Activated gamma-delta T cell (primary cell): Measurements from ENCODE around the gene LIPE.
"Not testable (repeated sequence)": the region's sequence is repeated elsewhere in the genome, so short reads cannot be mapped to it uniquely, and the experiment has no call there.

ENCODE experiments used
- DNase-seq: peaks from one replicate; lab custom pipeline; 2025; lab: John Stamatoyannopoulos, UW
- total RNA-seq, 2 donors: gene quantifications; one replicate each; lab custom pipeline; 2026; lab: John Stamatoyannopoulos, UW

The LIPE gene, protein sequence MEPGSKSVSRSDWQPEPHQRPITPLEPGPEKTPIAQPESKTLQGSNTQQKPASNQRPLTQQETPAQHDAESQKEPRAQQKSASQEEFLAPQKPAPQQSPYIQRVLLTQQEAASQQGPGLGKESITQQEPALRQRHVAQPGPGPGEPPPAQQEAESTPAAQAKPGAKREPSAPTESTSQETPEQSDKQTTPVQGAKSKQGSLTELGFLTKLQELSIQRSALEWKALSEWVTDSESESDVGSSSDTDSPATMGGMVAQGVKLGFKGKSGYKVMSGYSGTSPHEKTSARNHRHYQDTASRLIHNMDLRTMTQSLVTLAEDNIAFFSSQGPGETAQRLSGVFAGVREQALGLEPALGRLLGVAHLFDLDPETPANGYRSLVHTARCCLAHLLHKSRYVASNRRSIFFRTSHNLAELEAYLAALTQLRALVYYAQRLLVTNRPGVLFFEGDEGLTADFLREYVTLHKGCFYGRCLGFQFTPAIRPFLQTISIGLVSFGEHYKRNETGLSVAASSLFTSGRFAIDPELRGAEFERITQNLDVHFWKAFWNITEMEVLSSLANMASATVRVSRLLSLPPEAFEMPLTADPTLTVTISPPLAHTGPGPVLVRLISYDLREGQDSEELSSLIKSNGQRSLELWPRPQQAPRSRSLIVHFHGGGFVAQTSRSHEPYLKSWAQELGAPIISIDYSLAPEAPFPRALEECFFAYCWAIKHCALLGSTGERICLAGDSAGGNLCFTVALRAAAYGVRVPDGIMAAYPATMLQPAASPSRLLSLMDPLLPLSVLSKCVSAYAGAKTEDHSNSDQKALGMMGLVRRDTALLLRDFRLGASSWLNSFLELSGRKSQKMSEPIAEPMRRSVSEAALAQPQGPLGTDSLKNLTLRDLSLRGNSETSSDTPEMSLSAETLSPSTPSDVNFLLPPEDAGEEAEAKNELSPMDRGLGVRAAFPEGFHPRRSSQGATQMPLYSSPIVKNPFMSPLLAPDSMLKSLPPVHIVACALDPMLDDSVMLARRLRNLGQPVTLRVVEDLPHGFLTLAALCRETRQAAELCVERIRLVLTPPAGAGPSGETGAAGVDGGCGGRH
- total RNA-seq: 6.0 to 11.6 reads per million in 2 donors

DNA sequence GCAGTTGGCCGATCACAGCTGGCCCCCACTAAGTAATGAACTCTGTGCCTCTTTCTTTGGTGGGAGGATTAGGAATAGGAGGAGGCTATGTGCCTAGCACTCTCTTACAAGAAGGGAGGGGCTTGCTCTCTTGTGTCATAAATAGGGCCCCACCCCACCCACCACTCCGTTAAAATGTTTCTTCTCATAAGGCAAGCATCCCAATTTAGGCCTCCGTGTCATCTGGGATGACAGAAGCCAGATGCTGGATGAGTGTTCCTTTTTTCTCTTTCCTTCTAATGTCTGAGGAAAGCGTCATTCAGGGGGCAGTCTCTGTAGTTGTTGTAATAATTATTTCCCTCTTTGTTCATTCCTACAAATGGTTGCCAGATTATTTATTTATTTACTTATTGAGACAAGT, at the start of gene LIPE:
Gene LIPE (minus strand): TSS at position 76 of the 400 bp plus-strand sequence. CDS start 239 bp downstream, outside the sequence.
- no peak for DNase-seq

DNA sequence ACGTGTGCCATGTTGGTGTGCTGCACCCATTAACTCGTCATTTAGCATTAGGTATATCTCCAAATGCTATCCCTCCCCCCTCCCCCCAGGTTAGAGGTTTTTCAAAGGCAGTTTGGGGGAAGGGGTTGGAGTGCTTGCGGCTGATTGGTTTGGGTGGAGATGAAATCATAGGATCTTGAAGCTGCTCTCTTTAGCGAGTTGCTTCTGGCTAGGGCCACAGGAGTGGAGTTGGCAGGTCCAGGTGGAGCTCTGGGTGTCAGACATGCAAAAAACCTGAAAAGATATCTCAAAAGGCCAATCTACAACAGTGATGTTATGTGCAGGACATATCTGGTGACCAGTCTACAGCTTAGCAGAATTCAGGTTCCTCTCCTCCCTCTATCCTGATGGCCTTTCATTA, 48.2 kb upstream of the LIPE start:
- DNase-seq: no peak

DNA sequence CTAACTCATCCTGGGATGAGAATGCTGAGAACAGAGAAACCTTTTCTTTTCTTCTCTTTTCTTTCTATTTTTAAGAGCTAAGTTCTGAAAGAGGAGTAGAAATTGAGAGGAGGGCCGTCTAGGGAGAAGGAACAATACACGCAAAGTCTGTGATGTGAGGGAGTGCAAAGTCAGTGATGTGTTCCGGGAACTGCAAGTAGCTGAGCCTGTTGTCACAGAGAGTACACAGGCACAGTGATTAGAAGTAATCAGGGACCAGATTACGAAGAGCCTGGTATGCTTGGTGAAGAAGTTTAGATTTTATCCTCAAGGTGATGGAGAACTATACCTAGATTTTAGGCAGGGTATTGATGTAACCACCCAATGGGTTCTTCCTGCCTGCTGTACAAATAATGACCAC, 47.6 kb upstream of the LIPE start:
- no peak for DNase-seq

DNA sequence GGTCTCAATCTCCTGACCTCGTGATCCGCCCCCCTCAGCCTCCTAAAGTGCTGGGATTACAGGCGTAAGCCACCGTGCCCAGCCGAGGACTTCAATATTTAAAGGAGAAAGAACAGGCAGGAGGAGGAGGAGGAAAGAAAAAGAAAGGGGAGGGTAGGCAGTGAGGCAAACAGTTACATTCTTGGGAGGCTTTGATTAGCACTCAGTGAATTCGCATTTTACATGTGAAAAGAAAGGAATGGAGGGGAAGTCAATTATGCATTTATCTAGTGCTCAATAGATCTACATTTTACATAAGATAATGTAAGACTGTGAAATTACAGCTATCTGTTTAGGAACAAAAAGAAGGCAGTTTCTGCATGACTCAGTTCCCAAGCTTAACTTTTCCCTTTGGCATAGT, 46.5 kb upstream of the LIPE start:
- DNase-seq: no peak

DNA sequence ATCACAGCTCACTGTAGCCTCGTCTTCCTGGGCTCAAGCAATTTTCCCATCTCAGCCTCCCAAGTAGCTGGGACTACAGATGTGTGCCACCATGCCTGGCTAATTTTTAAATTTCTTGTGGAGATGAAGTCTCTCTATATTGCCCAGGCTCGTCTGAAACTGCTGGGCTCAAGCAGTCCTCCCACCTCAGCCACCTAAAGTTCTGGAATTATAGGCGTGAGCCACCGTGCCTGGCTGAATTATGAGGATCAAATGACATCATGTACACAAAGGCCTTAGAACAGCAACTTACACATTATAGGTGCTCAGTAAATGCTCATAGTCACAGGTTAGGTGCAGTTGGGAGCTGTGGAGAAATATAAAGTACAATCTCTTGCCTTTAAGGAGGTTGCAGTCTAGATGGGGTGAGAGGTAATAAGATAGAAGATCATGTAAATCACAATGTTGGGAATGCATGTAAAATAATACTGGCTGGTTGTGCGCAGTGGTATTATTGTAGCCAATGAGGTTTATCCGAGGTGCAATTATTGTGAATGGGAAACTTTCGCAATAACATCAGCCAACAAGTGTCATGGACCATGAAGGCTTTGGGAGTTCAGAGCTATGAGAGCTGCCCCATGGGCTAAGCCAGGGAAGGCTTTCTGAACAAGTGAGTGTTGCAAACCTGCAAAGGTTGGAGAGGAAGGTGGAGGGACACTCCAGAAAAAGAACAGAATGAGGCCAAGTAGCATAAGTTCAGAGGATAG, 45.4 kb upstream of the LIPE start:
- DNase-seq: no peak

DNA sequence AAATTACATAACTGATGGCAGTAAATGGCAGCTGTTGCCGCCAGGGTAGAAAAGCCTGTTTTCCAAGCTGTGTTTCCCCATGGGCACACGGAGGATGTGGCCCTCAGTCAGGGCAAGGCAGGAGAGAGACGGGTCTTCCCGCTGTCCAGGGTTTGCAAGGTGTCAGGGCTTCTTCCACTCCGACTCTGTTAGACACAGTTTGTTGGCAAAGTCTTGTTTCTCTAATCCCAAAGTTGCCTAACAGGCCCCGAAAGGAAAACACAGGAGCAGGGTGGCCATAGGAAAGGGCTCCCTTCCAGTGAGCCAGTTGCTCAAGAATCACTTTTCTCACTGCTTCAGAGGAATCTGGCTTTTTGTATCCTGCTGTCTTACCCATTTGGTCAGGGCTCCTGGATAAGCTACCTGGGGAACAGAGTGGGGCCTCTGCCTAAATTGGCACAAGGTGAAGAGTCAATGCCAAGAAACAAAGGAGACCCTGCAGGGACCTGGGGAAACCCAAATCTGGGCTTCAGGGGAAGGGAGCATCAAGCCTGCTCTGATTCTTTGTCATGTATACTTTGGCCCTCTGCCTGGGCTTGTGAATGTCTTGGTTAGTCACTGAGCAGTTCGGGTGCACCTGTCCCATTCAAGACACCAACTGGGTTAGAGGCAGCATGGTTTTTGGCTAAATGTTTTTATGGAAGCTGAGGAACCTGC, 44.5 kb upstream of the LIPE start:
- no peak for DNase-seq

DNA sequence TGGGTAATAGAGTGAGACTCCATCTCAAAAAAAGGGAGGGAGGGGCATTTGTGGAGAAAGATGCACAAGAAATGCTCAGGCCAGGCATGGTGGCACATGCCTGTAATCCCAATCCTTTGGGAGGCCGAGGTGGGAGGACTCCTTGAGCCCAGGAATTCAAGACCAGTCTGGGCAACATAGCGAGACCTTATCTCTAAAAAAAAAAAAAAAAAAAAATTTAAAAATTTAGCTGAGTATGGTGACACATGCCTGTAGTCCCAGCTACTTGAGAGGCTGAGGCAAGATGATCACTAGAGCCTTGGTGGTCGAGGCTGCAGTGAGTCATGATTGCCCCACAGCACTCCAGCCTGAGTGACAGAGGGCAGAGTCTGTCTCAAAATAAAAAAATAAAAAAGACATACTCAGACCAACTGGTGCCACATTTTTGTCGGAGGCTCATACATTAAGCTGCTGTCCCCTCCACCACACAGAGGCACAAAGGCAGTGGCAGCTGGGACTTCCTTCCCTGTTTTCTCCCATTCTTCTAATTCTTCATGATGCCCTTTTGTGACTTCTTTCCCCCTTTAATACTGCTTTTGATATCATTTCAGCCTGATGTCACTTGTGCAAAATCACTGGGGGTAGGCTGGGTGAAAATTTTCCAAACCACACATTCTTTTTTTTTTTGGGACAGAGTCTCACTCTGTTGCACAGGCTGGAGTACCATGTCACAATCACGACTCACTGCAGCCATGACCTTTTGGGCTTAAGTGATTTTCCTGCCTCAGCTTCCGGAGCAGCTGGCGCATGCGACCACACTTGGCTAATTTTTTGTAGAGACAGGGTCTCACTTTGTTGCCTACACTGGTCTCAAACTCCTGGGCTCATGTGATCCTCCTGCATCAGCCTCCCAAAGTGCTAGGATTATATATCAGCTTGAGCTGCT, 42.4 kb upstream of the LIPE start:
- no peak for DNase-seq

DNA sequence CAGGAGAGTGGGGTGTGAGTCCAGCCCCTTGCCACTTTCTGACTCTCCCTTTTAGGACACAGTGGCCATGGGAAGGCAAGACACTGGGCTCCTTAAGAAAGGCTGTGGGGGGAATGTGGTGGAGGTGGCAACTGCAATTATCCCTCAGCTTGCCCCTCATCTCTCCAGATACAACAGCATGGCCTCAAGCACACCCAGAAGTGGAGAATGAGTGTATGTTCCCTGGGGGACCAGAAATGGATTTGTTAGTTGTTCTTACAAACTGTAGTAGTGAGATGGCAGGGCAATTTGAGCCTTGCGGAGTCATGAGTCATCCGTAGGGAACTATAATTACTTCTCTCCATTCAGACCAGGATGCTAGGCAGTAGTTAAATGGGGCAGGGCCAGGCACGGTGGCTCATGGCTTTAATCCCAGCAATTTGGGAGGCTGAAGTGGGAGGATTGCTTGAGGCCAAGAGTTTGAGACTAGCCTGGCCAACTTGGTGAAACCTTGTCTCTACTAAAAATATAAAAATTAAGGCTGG, 41.1 kb upstream of the LIPE start:
- no peak for DNase-seq

DNA sequence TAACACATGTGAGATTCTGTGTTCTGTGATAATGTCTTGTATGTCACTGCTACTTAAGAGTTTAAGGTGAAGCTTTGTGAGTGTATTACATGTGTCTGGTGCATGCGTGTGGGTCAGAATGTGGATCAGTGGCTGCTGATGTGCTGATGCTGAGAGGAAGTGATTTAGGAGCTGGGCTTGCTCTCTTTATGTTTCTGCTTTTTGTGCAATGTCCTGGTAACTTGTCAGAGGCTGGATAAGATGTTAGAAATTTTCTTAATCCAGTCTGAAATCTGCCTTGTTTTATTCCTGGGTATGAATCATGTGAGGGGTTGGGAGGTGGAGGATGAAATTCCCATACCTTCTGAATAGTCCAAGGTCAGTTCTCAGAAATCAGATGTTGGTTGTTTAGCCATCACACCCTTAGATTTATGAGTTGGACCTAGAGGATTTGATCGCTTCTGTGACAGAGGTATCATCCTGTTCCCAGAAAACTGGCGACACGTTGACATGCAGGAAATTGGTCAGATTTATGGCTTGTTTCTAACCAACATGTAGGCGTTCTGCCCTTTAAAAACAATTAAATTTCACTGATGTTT, 40.1 kb upstream of the LIPE start:
- no peak for DNase-seq

DNA sequence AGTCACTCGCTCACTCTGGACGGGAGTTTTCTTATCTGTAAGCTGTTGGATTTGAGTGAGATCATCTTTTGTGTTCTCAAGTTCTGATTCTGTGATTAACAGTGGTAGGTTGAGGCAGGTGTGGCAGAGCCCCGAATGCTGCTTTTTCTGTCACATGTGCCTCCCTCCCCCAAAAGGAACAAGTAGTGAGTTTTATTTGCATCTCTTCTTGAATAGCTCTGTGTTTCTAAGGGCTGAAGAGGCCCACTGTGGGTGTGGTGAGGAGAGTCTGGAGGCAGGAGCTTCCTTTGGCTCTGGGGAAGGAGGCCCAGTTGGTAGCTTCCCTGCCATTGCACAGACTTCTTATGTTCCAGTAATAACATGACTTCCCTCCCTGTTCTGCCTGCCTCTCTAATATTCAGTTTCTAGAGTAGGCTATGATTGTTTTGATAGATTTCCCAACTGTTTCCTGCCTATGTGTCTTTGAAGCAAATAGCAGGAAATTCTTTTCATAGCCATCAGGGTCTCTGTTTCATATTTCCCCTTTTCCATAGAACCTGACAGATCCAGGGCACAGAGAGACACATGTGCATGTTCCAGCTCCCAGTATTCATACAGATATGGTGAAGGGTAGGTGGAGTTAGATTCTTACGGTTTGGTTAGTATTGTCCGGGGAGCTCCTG, 39.5 kb upstream of the LIPE start:
- no peak for DNase-seq

DNA sequence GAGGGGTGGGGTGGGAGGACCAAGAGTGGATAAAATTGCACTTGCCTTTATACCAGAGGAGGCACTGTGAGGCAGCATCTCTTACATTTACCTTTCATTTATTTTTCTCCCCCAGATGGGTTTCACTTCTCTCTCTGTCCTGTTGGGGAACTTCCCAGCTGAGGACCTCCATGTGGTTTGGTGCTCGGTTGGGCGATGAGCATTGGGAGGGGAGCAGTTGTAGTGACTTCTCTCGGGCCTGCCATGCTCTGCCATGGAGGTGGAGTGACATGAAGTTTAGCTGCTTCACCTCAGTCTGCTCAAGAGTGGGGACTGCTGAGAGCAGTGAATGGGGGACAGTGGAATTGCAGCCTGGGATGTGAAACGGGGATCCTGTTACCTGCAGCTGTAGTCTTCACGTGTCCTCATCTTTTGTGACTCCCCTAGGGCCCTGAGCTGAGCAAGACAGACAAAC, 38.7 kb upstream of the LIPE start:
- DNase-seq: no peak

DNA sequence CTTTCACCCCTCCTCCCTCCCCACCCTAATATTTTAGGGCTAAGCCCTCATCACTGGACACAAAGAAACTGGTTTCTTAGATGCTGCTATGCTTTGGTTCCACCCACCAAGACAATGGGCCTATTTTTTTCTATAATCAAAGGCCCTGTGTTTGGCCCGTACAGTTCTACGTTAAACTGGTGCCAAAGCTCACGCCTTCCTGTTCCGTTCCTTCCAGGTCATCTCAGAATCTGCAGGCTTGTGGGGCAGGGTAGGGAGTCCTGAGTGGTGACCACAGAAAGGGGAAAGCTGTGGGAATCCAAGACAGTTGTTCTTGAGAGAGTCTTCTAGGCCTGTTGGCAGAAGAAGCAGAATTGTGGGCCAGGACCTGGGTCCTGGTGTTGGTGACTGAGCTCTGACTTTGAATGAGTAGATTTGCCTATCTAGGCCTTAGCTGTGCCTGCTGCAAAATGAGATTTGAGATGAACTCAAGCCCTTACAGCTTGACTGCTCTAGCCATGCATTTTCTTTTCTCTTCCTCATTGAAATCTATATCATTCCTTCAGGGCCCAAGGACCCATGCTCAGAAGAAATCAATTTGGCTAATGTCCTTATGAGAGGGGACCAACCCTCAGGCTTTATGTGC, 34.6 kb upstream of the LIPE start:
- DNase-seq: no peak

DNA sequence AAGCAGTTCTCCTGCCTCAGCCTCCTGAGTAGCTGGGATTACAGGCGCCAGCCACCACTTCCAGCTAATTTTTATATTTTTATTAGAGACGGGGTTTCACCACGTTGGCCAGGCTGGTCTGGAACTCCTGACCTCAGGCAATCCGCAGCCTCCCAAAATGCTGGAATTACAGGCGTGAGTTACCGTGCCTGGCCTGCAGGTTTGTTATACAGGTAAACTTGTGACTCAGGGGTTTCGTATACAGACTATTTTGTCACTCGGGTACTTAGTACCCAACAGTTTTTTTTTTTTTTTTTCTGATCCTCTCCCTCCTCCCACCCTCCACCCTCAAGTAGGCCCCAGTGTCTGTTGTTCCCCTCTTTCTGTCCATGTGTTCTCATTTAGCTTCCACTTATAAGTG, 34.0 kb upstream of the LIPE start:
- not testable (repeated sequence) for DNase-seq

DNA sequence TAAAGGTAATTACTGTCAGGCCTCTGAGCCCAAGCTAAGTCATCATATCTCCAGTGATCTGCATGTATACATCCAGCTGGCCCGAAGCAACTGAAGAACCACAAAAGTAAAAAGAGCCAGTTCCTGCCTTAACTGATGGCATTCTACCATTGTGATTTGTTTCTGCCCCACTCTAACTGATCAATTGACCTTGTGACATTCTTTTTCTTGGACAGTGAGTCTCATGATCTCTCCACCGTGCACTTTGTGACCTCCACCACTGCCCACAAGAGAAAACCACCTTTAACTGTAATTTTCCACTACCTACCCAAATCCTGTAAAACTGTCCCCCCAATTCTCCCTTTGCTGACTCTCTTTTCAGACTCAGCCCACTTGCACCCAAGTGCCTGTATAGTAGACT, 32.7 kb upstream of the LIPE start:
- DNase-seq: no peak

DNA sequence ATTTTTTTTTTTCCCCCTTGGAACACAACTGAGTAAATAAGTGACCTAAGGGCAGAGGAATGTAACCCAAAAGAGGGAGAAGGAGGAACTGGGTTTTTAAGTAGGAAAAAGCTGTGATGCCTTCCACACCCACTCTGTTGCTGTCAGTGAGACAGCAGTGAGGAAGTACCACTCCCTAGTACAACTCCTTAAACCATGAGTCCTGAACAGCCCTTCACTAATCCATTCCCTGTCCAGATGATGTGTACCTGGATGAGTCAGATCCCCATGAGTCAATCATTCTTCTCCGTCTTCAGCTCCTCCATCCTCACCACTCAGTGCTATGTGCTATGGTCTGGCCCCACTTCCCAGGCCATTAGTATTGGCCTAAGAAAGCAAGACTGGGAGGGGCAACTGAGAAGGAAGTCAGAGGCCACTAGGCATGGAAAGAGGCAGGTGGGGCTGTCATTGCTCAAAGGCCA, 28.5 kb upstream of the LIPE start:
- no peak for DNase-seq

DNA sequence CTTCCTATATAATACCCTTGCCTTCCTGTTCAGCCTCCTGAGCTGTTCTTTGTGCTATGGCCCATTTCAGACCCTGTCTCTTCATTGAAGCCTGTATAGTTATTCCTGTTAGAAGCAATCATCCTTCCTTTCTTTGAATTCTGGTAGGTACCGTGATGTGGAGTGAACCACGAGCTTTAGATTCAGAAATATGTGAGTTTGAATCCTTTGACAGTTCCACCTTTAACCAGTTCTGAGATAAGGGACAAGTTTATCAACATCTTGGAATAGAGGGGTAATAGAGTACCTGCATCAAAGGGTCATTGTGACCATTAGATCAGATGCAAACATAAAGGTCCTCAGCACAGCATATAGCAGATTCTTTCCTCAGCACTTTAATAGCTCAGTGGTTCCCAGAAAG, 27.9 kb upstream of the LIPE start:
- DNase-seq: no peak

DNA sequence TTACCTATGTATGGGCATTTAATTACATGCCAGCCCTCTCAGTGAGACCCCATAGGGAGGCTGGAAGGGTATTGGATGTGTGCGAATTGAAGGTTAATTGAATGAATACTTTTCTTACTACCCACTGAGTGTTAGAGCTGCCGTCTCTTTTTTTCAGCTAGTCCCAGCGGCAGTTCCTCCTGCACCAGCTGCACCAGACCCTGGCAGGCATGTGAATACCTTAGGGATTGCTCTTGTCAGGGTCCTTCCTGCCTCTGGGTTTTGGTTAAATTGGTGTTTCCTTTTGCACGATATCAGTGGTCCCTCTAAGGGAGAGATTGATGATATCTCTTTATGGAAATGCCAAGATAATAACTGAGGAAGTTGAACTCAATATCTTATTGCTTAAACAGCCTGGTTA, 25.4 kb upstream of the LIPE start:
- no peak for DNase-seq

DNA sequence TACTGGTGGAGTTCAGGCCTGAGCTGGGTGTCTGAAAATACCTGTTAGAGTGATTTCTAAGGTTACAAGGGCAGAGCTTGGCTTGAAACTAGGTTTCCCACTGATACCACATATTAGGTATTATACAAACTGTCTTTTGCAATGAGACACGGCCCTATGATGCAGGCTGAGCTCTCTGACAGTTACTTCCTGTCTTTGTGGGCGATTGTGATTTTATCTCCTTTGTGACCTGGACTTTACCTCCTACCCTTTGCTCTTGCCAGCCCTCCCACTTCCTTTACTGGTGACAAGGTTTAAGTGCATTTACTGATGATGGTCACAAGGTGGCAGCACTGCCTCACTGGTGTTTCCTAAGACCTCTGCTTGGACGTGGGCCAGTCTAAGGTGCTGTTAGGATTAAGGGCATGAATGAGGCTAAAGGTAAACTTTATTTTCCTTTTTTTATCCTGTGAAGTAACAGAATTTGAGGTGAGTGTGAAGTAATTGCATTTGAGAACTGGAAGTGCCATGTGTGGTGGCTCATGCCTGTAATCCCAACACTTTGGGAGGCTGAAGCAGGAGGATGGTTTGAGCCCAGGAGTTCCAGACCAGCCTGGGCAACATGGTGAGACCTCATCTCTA, 23.2 kb upstream of the LIPE start:
- no peak for DNase-seq
